HEK293 (cell line): ENCODE measurements around the gene TMEM184C.
A peak's percentile ranks its signal among the peaks of the same experiment; 100 is the strongest.

Experiments
- CTCF ChIA-PET: fragments of 350-600 bp; formaldehyde crosslinking; extraction: SDS; loops from one replicate; lab custom pipeline; 2021; ENCODE audit warnings: antibody characterized with exemption; lab: Yijun Ruan, JAX
- POLR2A ChIA-PET: fragments of 300-600 bp; formaldehyde crosslinking; extraction: SDS; loops from one replicate; lab custom pipeline; 2020; ENCODE audit warnings: antibody characterized with exemption, inconsistent platforms; lab: Yijun Ruan, JAX
- H3K27ac ChIP-seq: fragments of 200-500 bp; sonication (Bioruptor generic); 2 replicates; pipeline ENCODE4 v1.5.1; 2014; ENCODE audit warnings: low read depth, low read length, control low read depth, inconsistent platforms; ENCODE audit errors: extremely low read depth
- H3K36me3 ChIP-seq, 2 experiments: fragments of 200-500 bp in 1 of 2; sonication (Bioruptor generic) in 1 of 2; 1 replicate in 1 of 2; 2 replicates in 1 of 2; pipeline ENCODE4 v1.5.1; 2014 to 2017; ENCODE audit warnings: inconsistent platforms in 2 of 2, low read length in 2 of 2; ENCODE audit not compliant: control insufficient read depth in 2 of 2, insufficient read depth in 1 of 2
- H3K4me1 ChIP-seq: fragments of 200-500 bp; sonication (Bioruptor generic); 2 replicates; pipeline ENCODE4 v1.5.1; 2014; ENCODE audit warnings: mild to moderate bottlenecking, low read length, inconsistent platforms; ENCODE audit not compliant: control insufficient read depth, insufficient read depth
- H3K4me3 ChIP-seq: 2 replicates; pipeline ENCODE4 v1.5.1; 2011; ENCODE audit warnings: low read depth, mild to moderate bottlenecking, control low read depth, low read length, moderate library complexity
- H3K9me3 ChIP-seq: fragments of 200-500 bp; sonication (Bioruptor generic); 2 replicates; pipeline ENCODE4 v1.5.1; 2014; ENCODE audit warnings: low read depth, low read length, inconsistent platforms; ENCODE audit not compliant: control insufficient read depth, insufficient read depth
- CTCF ChIP-seq: fragments of 450-650 bp; formaldehyde crosslinking; IDR thresholded peaks from 2 replicates; pipeline ENCODE4 v1.5.1; 2016; ENCODE audit warnings: missing biosample characterization, missing genetic modification characterization
- MEIS1 ChIP-seq: sonication (generic); formaldehyde crosslinking; IDR thresholded peaks from 2 replicates; pipeline ENCODE4 v1.8.1; 2022; ENCODE audit warnings: missing genetic modification reagents, mild to moderate bottlenecking, borderline replicate concordance
- SCRT1 ChIP-seq: fragments of 450-650 bp; formaldehyde crosslinking; IDR thresholded peaks from 2 replicates; pipeline ENCODE4 v1.5.1; 2016; ENCODE audit warnings: missing biosample characterization, missing genetic modification characterization, borderline replicate concordance
- YY2 ChIP-seq: fragments of 450-650 bp; formaldehyde crosslinking; IDR thresholded peaks from 2 replicates; pipeline ENCODE4 v1.5.1; 2016; ENCODE audit warnings: missing biosample characterization, missing genetic modification characterization
- ZBTB10 ChIP-seq: fragments of 450-650 bp; formaldehyde crosslinking; IDR thresholded peaks from 2 replicates; pipeline ENCODE4 v1.5.1; 2016; ENCODE audit warnings: missing biosample characterization, missing genetic modification characterization
- ZBTB20 ChIP-seq: fragments of 450-650 bp; formaldehyde crosslinking; IDR thresholded peaks from 2 replicates; pipeline ENCODE4 v1.5.1; 2016; ENCODE audit warnings: missing biosample characterization, missing genetic modification characterization
- ZBTB49 ChIP-seq: fragments of 450-650 bp; formaldehyde crosslinking; IDR thresholded peaks from 2 replicates; pipeline ENCODE4 v1.5.1; 2016; ENCODE audit warnings: missing biosample characterization, missing genetic modification characterization, low read depth
- ZFHX2 ChIP-seq: fragments of 450-650 bp; formaldehyde crosslinking; conservative IDR thresholded peaks from 2 replicates; pipeline ENCODE4 v1.5.1; 2016; ENCODE audit warnings: missing biosample characterization, missing genetic modification characterization
- ZNF138 ChIP-seq: fragments of 450-650 bp; formaldehyde crosslinking; IDR thresholded peaks from 2 replicates; pipeline ENCODE4 v1.5.1; 2016; ENCODE audit warnings: missing biosample characterization, missing genetic modification characterization, borderline replicate concordance
- ZNF202 ChIP-seq: fragments of 450-650 bp; formaldehyde crosslinking; IDR thresholded peaks from 2 replicates; pipeline ENCODE4 v1.5.1; 2016; ENCODE audit warnings: missing biosample characterization, missing genetic modification characterization, borderline replicate concordance
- ZNF280D ChIP-seq: fragments of 450-650 bp; formaldehyde crosslinking; IDR thresholded peaks from 2 replicates; pipeline ENCODE4 v1.5.1; 2016; ENCODE audit warnings: missing biosample characterization, missing genetic modification characterization
- ZNF341 ChIP-seq: fragments of 450-650 bp; formaldehyde crosslinking; IDR thresholded peaks from 2 replicates; pipeline ENCODE4; 2016; ENCODE audit warnings: low read depth, missing biosample characterization, missing genetic modification characterization
- ZNF398 ChIP-seq: fragments of 450-650 bp; formaldehyde crosslinking; IDR thresholded peaks from 2 replicates; pipeline ENCODE4 v1.5.1; 2017; ENCODE audit warnings: missing biosample characterization, missing genetic modification characterization
- ZNF449 ChIP-seq: fragments of 450-650 bp; formaldehyde crosslinking; IDR thresholded peaks from 2 replicates; pipeline ENCODE4 v1.5.1; 2017; ENCODE audit warnings: missing biosample characterization, mild to moderate bottlenecking, missing genetic modification characterization, moderate library complexity
- ZNF513 ChIP-seq: fragments of 450-650 bp; IDR thresholded peaks from 2 replicates; pipeline ENCODE4 v1.5.1; 2018; ENCODE audit warnings: missing biosample characterization, missing genetic modification characterization
- ZNF529 ChIP-seq: fragments of 450-650 bp; formaldehyde crosslinking; IDR thresholded peaks from 2 replicates; pipeline ENCODE4 v1.5.1; 2017; ENCODE audit warnings: missing genetic modification characterization, missing biosample characterization; ENCODE audit not compliant: insufficient replicate concordance
- ZNF548 ChIP-seq: fragments of 450-650 bp; formaldehyde crosslinking; IDR thresholded peaks from 2 replicates; pipeline ENCODE4 v1.5.1; 2016; ENCODE audit warnings: missing biosample characterization, missing genetic modification characterization
- ZNF792 ChIP-seq: fragments of 450-650 bp; formaldehyde crosslinking; IDR thresholded peaks from 2 replicates; pipeline ENCODE4 v1.5.1; 2016; ENCODE audit warnings: missing biosample characterization, missing genetic modification characterization
- ZNF843 ChIP-seq: fragments of 450-650 bp; formaldehyde crosslinking; IDR thresholded peaks from 2 replicates; pipeline ENCODE4 v1.5.1; 2016; ENCODE audit warnings: missing biosample characterization, missing genetic modification characterization
- ZXDB ChIP-seq: fragments of 450-650 bp; formaldehyde crosslinking; IDR thresholded peaks from 2 replicates; pipeline ENCODE4 v1.5.1; 2016; ENCODE audit warnings: missing biosample characterization, missing genetic modification characterization

Gene TMEM184C

GRCh38 chr4:147617841-147618691 lies 869 bp downstream of the TMEM184C start (continued):
- no peak for TF ChIP-seq ZNF513 (tag by site-specific recombination)
- 0 out of 2 replicates have a peak, but pooled peaks have one; percentile 55 for TF ChIP-seq ZBTB20
- no peak for TF ChIP-seq YY2 (tag by site-specific recombination)
- TF ChIP-seq ZNF138 (tag by site-specific recombination), result no peak
- TF ChIP-seq MEIS1, result no peak
- no peak for TF ChIP-seq ZNF843 (tag by site-specific recombination)
- no peak; the same call in 1 of the 2 replicates for TF ChIP-seq SCRT1 (tag by site-specific recombination)
- TF ChIP-seq ZXDB (tag by site-specific recombination), result 0 out of 2 replicates have a peak, but pooled peaks have one; percentile 3
- no peak for TF ChIP-seq ZNF341 (tag by site-specific recombination)

- H3K27ac ChIP-seq, result no peak overlapping the region
- H3K4me1 ChIP-seq, result peaks cover 3% of the 10 kb centered on the region; the same call in 1 of the 2 replicates
- peaks cover 6 to 25% of the 10 kb centered on the region in 2 experiments; a peak in 2 of 3 replicates for H3K36me3 ChIP-seq
- POLR2A ChIA-PET, result no interaction called here
- CTCF ChIA-PET, result no interaction called here
- H3K9me3 ChIP-seq, result no peaks in the 10 kb centered on the region
- no peak overlapping the region for H3K4me3 ChIP-seq
- TF ChIP-seq ZBTB10 (tag by site-specific recombination) (no peak), YY2 (tag by site-specific recombination) (no peak), ZFHX2 (tag by site-specific recombination) (no peak), ZNF202 (no peak), ZNF548 (no peak), CTCF (no peak), ZNF792 (tag by site-specific recombination) (no peak), ZNF398 (tag by site-specific recombination) (no peak), ZNF529 (tag by site-specific recombination) (no peak), ZNF280D (tag by site-specific recombination) (no peak), ZNF449 (tag by site-specific recombination) (no peak), ZBTB49 (tag by site-specific recombination) (no peak)
Observed at GRCh38 chr4:147620315-147620714, 3.1 kb downstream of the TMEM184C start.
